ENCODE measurements around the gene SIGLEC15. TPM values are rescaled to one million over a fixed set of nuclear protein-coding genes. Genes with fewer than 3 reads are reported as not detected.
"Not testable (repeated sequence)": the region's sequence is repeated elsewhere in the genome, so short reads cannot be mapped to it uniquely, and the experiment has no call there.

SIGLEC15 gene
- total RNA-seq, 1 experiment from 2014 or later: not detected

GRCh38 chr18:45847119-45847518, 21.6 kb downstream of the SIGLEC15 start:
- intact Hi-C loops (cut with micrococcal nuclease): no loop called here
- H3K4me2 ChIP-seq (ENCODE audit: low read length): no peak overlapping the region
- ChIA-PET POLR2A (no interaction called here), RAD21 (ENCODE audit: low non-redundant PET in 1 of 2, low total read pairs in 2 of 2, uncharacterized antibody in 2 of 2, unreplicated experiment in 2 of 2) (no interaction called here), CTCF (no interaction called here)
- ATAC-seq (no peak), DNase-seq (ENCODE audit: low read depth, low spot score) (no peak)
- no peak overlapping the region for H3K4me3 ChIP-seq (replicated peaks in 1 of 2; ENCODE audit: low read depth in 1 of 2, low read length in 2 of 2)
- no peaks in the 10 kb centered on the region for H3K4me1 ChIP-seq (ENCODE audit: control insufficient read depth in 1 of 2, insufficient read depth in 2 of 2, low read length in 2 of 2)
- H3K36me3 ChIP-seq (ENCODE audit: control insufficient read depth in 1 of 2, insufficient read depth in 2 of 2, low read length in 2 of 2): no peaks in the 10 kb centered on the region
- H4K20me1 ChIP-seq (ENCODE audit: insufficient read depth): no peaks in the 10 kb centered on the region
- BruUV-seq (replicated peaks): no TSS peak
- H3K79me2 ChIP-seq (ENCODE audit: insufficient read depth, low read length): no peaks in the 10 kb centered on the region
- TF ChIP-seq MAX (IDR thresholded peaks at IDR 0.05): no peak
- no peak for TF ChIP-seq CBX3 (IDR thresholded peaks at IDR 0.05; ENCODE audit: low read depth)
- TF ChIP-seq POLR2A (IDR thresholded peaks at IDR 0.05; ENCODE audit: borderline replicate concordance, extremely low read depth, insufficient read depth, insufficient read length): no peak
- TF ChIP-seq ATF3 (IDR thresholded peaks at IDR 0.05): no peak
- no peak for TF ChIP-seq ZNF274 (IDR thresholded peaks at IDR 0.05; ENCODE audit: low read depth, low read length)
- TF ChIP-seq TCF7L2 (IDR thresholded peaks at IDR 0.05; ENCODE audit: borderline replicate concordance, extremely low read depth, insufficient read depth, insufficient read length): no peak
- no peak for TF ChIP-seq ZFX (IDR thresholded peaks at IDR 0.05)
- TF ChIP-seq ELF1 (IDR thresholded peaks at IDR 0.05; ENCODE audit: borderline replicate concordance, low read depth): no peak
- no peak for TF ChIP-seq CEBPB (IDR thresholded peaks at IDR 0.05; ENCODE audit: low read depth)
- TF ChIP-seq SP1 (IDR thresholded peaks at IDR 0.05; ENCODE audit: low read depth): no peak
- no peak for TF ChIP-seq REST (IDR thresholded peaks at IDR 0.05; ENCODE audit: low read depth)
- TF ChIP-seq JUND (IDR thresholded peaks at IDR 0.05): no peak
- no peak for TF ChIP-seq FOSL1 (IDR thresholded peaks at IDR 0.05; ENCODE audit: low read depth)
- TF ChIP-seq SRF (IDR thresholded peaks at IDR 0.05; ENCODE audit: low read depth): no peak
- no peak for TF ChIP-seq EZH2phosphoT487 (IDR thresholded peaks at IDR 0.05; ENCODE audit: borderline replicate concordance)
- TF ChIP-seq CTCF (IDR thresholded peaks at IDR 0.05 in 2 of 3, conservative IDR thresholded peaks at IDR 0.05 in 1 of 3; ENCODE audit: borderline replicate concordance in 1 of 3, insufficient read depth in 1 of 3, low read depth in 2 of 3, low read length in 2 of 3): no peak
- TF ChIP-seq SIN3A (IDR thresholded peaks at IDR 0.05; ENCODE audit: low read depth): no peak
- no peak for TF ChIP-seq EGR1 (IDR thresholded peaks at IDR 0.05; ENCODE audit: low read depth)
- no peak overlapping the region for H3K27ac ChIP-seq (ENCODE audit: low read depth, low read length)
- H3K27me3 ChIP-seq (ENCODE audit: insufficient read depth, low read length): no peaks in the 10 kb centered on the region
- no peaks in the 10 kb centered on the region for H3K9me3 ChIP-seq (ENCODE audit: control insufficient read depth in 1 of 2, insufficient read depth in 1 of 2, low read depth in 1 of 2, low read length in 2 of 2)
- no peak overlapping the region for H3K9ac ChIP-seq (ENCODE audit: low read length)
- no peaks in the 10 kb centered on the region for H3K9me2 ChIP-seq (ENCODE audit: insufficient read depth)
- no peak overlapping the region for H2AFZ ChIP-seq (ENCODE audit: low read depth, low read length, poor library complexity, severe bottlenecking)

- H3K9me3 ChIP-seq (ENCODE audit: control insufficient read depth in 1 of 2, insufficient read depth in 1 of 2, low read depth in 1 of 2, low read length in 2 of 2); RAD21 ChIA-PET (ENCODE audit: low non-redundant PET in 1 of 2, low total read pairs in 2 of 2, uncharacterized antibody in 2 of 2, unreplicated experiment in 2 of 2); H3K4me3 ChIP-seq (replicated peaks in 1 of 2; ENCODE audit: low read depth in 1 of 2, low read length in 2 of 2); H3K36me3 ChIP-seq (ENCODE audit: control insufficient read depth in 1 of 2, insufficient read depth in 2 of 2, low read length in 2 of 2); H3K4me1 ChIP-seq (ENCODE audit: control insufficient read depth in 1 of 2, insufficient read depth in 2 of 2, low read length in 2 of 2); POLR2A ChIA-PET; DNase-seq (ENCODE audit: low read depth, low spot score); BruUV-seq (replicated peaks); H2AFZ ChIP-seq (ENCODE audit: low read depth, low read length, poor library complexity, severe bottlenecking); H3K4me2 ChIP-seq (ENCODE audit: low read length); H3K27ac ChIP-seq (ENCODE audit: low read depth, low read length); H3K9me2 ChIP-seq (ENCODE audit: insufficient read depth); ATAC-seq; H3K27me3 ChIP-seq (ENCODE audit: insufficient read depth, low read length); H4K20me1 ChIP-seq (ENCODE audit: insufficient read depth); intact Hi-C loops (cut with micrococcal nuclease); H3K79me2 ChIP-seq (ENCODE audit: insufficient read depth, low read length); H3K9ac ChIP-seq (ENCODE audit: low read length): not testable (repeated sequence)
- CTCF ChIA-PET: interaction anchor here (1.1 to 1.6 kb wide), 3 partner anchors 9 to 139 kb away, joined by 3 to 5 read pairs (median 4); no protein-coding TSS in a partner anchor
Measured at GRCh38 chr18:45848643-45849042, 23.2 kb downstream of the SIGLEC15 start.
